NCI-H2171 treated with DMSO at 0.1 percent for 48 hours (cell line): Measurements from ENCODE around the gene DNAJC5G.

Source experiments
- DNase-seq: peaks from one replicate; lab custom pipeline; 2025; lab: John Stamatoyannopoulos, UW

Gene DNAJC5G, protein sequence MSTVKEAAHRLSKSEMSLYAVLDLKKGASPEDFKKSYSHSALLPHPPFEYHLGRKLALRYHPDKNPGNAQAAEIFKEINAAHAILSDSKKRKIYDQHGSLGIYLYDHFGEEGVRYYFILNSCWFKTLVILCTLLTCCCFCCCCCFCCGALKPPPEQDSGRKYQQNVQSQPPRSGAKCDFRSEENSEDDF

DNA sequence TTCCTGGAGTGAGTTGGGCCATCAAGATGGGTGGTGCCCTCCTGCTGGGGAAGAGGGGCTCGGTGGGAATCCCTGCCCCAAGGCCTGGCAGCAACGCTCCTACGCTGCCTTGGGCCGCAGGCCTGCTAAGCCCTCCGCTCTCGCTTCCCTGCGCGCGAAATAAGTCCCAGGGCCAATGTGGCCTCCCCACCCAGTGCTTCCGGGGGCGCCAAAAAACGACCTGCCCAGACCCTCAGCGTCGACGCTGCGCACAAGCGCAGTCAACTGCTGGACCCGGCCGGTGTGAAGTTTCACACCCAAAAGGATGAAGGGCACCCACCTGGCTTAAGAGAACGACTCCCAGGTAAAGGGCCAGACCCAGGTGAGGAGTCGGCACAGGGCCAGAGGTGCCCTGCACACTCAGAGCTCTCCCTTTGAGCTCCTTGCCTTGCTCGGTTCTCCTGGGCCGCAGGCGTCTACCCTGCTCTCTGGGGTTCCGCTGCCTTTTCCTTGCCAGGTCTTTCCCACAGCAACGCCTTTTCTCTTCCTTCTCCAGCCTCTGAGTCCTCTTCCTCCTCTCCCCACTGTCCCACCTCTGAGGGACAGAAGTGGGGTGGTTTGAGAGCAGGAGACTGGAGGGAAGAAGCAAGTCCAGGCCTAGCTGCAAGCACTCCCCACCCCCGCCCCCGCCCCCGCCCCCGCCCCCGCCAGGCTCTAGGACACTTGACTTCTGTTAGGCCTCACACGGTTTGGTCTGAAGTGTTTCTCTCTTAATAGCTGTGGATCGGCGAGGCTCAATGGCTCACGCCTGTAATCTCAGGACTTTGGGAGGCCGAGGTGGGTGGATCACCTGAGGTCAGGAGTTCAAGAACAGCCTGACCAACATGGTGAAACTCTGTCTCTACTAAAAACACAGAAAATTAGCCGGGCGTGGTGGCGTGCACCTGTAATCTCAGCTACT is at the start of gene DNAJC5G:
Gene DNAJC5G (plus strand): TSS at position 223 of the 940 bp plus-strand sequence. CDS start 1,296 bp downstream, outside the sequence.
- no peak for DNase-seq

DNA sequence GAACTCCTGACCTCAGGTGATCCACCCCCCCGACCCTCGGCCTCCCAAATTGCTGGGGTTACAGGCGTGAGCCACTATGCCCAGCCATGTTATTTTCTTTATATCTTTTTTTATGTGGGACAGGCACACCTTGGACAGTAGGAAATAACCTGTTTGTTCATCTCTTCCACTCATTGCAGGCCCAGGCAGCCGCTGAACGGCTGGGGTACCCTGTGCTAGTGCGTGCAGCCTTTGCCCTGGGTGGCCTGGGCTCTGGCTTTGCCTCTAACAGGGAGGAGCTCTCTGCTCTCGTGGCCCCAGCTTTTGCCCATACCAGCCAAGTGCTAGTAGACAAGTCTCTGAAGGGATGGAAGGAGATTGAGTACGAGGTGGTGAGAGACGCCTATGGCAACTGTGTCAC is 49.7 kb upstream of the DNAJC5G start:
- DNase-seq = no peak

DNA sequence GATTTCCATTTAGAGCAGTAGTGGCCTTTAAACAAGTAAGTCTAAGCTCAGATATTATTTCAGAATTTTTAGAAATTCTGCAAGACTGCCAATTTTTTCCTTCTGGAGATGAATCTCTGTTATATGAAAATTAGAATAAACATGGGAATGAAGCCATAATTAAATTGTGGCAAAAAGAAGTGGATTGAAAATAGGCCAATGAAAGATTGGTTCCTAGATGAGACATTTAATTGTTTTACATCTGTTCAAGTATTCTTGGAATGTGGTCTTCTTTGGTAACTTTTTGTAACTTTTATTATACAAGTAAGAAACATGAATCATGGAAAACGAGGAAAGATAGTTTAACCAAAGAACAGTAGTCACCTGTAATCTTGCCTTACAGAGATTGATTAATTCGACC is 47.7 kb upstream of the DNAJC5G start:
- DNase-seq = no peak

DNA sequence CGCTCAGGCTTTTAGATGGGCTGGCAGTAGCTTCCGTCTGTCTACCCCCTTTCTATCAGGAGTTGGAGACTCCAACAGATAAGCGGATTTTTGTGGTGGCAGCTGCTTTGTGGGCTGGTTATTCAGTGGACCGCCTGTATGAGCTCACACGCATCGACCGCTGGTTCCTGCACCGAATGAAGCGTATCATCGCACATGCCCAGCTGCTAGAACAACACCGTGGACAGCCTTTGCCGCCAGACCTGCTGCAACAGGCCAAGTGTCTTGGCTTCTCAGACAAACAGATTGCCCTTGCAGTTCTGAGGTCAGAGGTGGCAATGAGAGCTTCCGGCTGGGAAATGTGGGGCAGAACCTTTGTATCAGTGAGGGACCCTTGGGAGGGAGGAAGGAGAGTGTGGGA is 43.3 kb upstream of the DNAJC5G start:
- DNase-seq = no peak

DNA sequence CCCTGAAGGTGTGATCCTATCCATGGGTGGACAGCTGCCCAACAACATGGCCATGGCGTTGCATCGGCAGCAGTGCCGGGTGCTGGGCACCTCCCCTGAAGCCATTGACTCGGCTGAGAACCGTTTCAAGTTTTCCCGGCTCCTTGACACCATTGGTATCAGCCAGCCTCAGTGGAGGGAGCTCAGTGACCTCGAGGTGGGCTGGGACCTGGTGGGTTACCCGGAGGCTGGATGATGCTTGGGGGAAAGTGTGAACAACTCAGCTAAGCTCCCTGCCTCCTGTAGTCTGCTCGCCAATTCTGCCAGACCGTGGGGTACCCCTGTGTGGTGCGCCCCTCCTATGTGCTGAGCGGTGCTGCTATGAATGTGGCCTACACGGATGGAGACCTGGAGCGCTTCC is 41.9 kb upstream of the DNAJC5G start:
- DNase-seq = no peak

DNA sequence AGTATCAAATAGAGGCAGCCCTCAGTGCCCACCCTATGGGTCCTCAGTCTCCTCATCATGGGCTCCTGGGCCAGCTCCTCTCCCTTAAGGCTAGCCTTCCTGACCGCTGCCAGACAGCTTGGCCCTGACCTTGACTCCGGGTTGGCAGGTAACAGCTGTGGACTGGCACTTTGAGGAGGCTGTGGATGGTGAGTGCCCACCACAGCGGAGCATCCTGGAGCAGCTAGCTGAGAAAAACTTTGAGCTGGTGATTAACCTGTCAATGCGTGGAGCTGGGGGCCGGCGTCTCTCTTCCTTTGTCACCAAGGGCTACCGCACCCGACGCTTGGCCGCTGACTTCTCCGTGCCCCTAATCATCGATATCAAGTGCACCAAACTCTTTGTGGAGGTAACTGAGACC is 39.1 kb upstream of the DNAJC5G start:
- DNase-seq = no peak

DNA sequence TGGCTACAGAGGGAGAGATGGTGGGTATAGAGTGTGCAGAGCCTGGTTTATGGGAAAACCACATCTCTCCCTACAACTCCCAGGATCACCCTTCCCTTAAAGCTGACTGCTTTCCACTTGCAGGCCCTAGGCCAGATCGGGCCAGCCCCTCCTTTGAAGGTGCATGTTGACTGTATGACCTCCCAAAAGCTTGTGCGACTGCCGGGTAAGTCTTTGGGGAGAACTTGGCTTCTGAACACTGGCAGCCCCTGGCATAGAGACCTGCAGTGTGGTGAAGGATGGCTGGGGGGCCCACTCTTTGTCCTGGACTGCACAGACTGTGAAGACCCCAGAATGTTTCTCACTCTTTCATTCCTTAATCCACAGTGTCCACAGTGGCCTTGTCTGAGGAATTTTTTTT is 38.6 kb upstream of the DNAJC5G start:
- no peak for DNase-seq

DNA sequence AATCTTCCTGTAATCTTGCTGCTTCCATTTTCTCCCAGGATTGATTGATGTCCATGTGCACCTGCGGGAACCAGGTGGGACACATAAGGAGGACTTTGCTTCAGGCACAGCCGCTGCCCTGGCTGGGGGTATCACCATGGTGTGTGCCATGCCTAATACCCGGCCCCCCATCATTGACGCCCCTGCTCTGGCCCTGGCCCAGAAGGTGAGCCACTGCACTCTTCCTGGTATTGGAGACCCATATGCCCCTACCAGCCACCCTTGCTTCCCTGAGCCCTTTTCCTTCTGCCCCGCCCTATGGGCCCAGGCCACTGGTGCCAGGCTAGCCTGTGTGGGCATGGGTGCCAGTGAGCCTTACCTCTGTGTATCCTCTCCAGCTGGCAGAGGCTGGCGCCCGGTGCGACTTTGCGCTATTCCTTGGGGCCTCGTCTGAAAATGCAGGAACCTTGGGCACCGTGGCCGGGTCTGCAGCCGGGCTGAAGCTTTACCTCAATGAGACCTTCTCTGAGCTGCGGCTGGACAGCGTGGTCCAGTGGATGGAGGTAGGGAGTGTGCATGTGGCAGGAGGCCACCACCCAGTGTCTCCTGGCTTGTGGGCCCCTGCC is 37.8 kb upstream of the DNAJC5G start:
- no peak for DNase-seq

DNA sequence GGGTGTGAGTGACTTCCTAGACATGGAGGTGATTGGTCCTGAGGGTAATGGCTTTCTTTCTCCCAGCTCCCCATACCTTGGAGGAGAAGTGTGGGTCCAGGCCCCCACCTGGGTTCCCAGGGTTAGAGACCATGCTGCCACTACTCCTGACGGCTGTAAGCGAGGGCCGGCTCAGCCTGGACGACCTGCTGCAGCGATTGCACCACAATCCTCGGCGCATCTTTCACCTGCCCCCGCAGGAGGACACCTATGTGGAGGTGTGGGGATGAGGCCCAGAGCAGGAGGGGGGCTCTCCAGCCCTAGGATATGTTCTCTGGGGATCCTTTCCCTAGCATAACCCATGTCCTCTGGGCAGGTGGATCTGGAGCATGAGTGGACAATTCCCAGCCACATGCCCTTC is 36.3 kb upstream of the DNAJC5G start:
- DNase-seq = no peak

DNA sequence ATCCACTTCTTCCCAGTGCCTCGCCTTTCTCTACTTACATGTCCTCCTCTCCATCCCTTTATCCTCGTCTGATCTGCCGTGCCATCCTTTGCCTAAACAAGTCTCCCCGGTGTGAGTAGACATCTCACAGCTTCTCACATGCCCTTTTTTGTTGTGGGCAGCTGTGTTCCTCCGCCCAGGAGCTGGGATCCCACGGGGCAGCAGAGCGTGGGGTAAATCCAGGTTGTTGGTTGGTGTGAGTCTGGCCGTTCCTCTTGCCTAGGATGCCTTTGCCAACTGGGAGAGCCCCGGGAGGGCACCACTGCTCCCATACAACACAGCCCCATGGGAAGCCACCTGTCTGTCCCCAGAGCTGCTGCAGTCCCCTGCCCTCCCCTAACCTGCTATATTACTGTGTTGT is 34.8 kb upstream of the DNAJC5G start:
- DNase-seq = no peak

DNA sequence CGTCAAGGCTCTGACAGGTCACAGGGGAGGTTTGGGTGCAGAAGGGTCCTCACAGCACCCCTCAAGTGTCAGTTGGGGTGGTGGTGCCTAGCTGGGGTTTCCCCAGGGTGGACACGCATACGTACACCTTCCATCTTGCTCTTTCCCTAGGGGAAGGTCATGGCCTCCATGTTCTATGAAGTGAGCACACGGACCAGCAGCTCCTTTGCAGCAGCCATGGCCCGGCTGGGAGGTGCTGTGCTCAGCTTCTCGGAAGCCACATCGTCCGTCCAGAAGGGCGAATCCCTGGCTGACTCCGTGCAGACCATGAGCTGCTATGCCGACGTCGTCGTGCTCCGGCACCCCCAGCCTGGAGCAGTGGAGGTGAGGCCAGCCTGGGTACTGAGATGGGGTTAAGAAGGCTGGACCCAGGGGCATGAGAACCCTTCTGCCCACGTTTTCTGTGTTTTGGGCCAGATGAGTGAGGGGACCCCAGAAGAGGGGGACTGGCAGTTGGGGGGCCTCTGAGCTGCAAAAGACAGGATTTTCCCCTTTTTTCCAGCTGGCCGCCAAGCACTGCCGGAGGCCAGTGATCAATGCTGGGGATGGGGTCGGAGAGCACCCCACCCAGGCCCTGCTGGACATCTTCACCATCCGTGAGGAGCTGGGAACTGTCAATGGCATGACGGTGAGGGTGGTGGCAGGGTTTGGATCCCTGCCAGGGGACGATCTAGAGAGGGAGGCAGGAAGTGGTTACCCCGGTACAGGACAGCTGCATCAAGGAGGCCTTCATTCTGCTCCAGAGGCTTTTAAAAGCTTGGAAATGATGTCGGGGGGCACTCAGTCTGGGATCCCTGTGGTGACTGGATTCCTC is 33.2 kb upstream of the DNAJC5G start:
- DNase-seq = no peak

DNA sequence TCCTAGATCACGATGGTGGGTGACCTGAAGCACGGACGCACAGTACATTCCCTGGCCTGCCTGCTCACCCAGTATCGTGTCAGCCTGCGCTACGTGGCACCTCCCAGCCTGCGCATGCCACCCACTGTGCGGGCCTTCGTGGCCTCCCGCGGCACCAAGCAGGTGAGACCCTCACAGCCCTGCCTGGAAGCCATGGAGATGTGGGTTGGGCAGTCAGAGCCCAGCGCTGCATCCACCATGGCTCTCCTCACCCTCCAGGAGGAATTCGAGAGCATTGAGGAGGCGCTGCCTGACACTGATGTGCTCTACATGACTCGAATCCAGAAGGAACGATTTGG is 32.6 kb upstream of the DNAJC5G start:
- no peak for DNase-seq

DNA sequence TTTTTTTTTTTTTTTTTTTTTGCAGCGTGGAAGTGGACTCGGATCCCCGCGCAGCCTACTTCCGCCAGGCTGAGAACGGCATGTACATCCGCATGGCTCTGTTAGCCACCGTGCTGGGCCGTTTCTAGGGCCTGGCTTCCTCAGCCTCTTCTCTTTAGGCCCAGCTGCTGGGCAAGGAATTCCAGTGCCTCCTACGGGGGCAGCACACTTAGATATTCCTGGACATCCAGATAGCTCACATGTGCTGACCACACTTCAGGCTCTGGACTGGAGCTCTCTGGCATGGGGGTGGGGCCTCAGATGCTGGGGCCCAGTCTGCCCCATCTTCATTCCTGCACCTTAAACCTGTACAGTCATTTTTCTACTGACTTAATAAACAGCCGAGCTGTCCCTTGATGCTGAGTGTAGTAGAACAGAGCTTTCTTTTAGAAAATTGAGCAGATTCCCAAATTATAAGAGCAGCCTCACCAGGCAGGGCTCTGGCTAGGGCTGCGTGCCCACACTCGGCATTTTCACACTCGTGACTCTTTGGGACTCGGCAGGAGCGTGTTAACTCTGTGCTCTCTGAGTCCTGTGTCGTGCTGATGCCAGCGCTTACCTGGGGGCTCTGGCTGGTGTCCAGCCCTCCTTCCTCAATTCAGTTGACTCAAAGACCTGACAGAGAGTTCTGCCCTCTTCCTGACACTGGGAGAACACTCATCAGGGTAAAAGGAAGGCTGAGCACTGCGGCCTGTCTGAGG is 31.7 kb upstream of the DNAJC5G start:
- no peak for DNase-seq

DNA sequence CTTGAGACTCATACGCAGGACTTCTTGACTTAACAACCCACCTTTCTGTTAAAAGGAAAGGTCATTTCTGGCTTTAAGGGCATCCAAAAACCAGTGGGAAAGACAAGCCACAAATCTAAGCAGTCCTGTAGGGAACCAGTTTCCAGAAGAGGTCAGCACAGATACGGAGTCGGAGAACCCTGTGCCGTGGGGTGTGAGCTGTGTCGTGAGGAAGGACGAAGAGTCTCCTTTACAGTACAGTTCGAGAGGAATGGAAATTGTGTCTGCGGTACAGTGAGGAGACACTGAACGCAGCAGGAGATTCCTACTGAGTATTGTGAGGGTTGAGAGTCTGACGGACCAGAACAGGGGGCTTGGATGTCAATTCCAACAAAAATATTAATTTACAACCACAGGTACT is 30.1 kb upstream of the DNAJC5G start:
- DNase-seq = no peak

DNA sequence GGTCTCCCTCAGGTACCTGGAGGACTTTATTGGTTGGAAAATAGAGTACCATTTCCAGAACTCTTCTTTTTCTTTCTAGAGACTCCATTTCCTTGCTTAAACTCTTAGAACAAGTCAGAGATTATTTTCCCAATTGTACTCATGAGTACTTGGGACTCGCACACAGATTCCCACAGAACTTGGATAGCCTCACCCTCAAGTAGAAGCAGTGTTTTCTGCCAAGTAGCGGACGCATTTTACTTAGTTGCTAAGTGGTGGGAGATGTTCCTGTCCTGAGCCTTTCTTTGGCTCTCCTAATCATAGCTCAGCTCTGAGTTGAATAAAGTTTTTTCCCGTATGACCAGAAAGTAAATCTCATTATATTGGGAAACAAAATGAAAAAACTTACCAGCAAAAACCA is 29.6 kb upstream of the DNAJC5G start:
- no peak for DNase-seq

DNA sequence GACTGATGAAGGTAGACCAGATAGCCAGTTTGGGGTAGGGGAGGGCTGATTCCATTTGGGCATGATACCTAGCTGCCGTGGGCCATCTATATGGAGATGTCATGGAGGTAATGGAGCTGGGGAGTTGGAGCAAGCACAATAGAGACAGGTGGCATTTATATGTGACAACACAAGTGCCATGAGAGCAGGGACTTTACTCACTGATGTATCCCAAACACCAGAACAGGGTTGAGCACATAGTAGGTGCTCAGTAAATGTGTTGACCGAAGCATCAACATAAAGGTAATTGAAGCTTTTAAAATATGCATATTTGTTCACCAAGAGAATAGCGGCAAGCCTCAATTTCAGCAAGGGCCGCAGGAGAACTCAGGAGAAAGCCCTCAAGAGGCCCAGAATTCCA is 27.3 kb upstream of the DNAJC5G start:
- no peak for DNase-seq

DNA sequence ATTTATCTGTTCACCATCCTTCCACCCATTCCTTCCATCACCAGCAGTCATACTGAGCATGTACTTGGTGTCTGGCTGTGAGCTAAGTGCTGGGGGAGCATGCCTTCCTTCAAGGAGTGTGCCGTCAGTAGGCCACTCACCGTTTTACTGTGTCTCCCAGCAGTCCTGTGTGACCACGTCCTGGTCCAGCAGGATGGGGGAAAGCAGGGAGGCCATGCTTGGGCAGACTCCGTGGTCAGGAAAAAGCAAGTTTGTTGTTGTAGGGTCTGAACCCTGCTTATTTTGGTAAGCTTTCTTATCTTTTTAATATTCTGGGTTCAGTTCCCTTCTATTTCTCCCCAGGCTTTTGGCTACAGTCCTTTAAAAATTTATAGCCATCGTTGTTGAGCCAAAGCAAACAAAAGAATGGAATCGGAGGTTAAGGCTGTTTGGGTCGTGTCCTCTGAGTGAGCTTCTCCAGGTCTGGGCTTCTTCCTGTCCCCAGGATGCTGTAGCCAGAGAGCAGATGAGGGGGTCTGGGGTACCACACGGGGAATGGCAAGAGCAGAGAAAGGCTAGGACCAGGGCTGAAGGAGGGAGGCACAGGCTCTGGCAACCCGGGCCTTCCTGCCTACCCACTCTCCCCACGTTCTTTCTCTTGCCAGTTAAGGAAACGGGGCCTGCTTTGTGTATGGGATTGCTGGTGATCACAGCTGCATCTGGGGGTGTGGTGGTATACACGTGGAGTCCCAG is 25.9 kb upstream of the DNAJC5G start:
- no peak for DNase-seq

DNA sequence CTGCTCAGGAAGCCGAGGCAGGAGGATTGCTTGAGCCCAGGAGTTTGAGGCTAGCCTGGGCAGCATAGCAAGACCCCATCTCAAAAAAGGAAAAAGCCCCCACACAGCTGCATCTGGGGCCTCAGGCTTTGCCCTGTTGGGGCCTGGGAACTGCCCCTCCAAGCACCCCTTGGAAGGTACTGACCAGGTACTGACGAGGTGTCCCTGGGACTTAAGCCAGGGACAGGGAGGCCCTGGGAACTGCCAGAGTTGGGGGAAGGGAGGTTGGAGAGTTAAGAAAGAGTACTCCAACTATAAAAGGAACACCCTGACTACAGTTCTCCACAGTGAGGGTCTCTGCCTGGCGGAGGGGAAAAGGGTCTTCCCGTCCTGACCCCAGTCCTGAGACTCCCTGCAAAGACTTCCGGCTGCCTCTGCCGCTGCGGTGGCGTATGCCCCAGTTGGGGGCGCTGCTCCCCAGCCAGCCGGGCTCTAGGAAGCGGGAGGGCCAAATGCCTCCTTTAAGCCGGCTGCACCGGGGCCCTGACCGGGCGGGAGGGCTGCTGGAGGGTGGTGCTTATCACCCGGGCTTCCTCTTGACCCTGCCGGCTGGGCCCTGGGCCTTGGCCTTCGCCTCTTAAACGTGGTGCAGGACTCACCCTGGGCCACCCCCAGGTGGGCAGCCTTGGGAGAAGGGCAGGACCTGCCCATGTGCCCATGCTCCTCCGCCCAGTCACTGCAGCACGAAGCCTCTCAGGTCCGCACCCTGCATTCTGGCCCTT is 25.2 kb upstream of the DNAJC5G start:
- no peak for DNase-seq

DNA sequence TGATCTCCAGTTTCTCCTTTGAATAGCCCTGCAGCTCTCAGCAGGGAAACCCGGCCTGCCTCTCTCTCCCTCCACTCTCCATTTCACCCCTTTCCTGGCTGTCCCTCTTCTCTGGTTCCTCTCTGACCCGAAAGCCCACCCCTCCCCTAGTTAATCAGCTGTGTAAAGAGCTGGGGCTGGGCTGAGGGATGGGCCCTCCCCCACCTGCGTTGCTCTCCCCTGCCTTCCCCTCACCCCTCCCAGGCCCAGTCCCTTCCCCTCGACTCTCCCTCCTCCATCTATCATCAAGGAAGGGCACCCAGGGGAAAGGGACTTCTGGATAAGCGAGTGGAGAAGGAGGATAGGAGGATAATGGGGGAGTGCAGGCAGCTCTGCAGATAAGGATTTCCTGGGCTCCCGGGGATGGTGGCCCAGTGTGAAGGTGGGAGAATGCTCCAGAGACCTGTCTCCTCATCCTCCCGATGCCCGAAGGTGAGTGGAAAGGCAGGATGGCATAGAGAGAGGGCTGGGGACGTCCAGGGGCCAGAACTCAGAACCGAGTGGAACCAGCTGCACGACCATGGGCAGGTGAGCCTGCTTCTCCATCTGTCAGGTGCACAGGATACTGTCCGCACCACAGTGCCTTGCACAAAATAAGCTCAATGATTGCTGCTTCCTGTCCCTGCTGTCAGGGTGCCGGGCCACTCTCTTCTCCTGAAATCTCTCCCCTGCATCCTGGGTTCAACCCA is 24.4 kb upstream of the DNAJC5G start:
- DNase-seq = no peak

DNA sequence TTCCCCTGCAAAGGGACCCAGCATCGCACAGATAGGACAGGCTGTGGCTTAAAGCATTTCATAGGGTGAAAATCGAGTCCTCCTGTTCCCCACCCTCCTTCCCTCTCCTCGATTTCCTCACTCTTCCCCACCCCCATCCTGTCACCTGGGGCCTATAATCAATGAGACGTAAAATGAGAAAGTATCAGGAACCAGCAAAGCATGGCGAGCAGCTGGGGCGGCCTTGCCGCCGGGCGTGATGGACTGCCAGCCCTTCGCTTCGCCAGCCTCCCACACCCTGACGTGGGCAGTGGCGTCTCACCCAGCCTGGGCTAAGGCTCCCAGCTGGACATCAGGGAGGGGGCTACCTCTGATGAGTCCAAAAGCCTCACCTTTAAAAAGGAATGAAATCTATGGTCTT is 23.5 kb upstream of the DNAJC5G start:
- no peak for DNase-seq
